KOPT-K1 (cell line): ENCODE results near the gene KNG1.

ENCODE experiments used
- H3K27ac ChIP-seq: fragments of 200-600 bp; sonication (generic); 2 replicates; pipeline ENCODE4 v1.5.1; 2016; ENCODE audit warnings: antibody characterized with exemption, mild to moderate bottlenecking, low read depth, low read length; ENCODE audit not compliant: poor library complexity, severe bottlenecking
- H3K36me3 ChIP-seq: fragments of 200-600 bp; sonication (generic); 2 replicates; pipeline ENCODE4 v1.5.1; 2017; ENCODE audit warnings: antibody characterized with exemption, mild to moderate bottlenecking, low read length, moderate library complexity; ENCODE audit not compliant: insufficient read depth
- H3K9me3 ChIP-seq: fragments of 200-600 bp; sonication (generic); 2 replicates; pipeline ENCODE4 v1.5.1; 2017; ENCODE audit warnings: antibody characterized with exemption, low read length, mild to moderate bottlenecking; ENCODE audit not compliant: insufficient read depth, poor library complexity, severe bottlenecking

KNG1 gene

DNA sequence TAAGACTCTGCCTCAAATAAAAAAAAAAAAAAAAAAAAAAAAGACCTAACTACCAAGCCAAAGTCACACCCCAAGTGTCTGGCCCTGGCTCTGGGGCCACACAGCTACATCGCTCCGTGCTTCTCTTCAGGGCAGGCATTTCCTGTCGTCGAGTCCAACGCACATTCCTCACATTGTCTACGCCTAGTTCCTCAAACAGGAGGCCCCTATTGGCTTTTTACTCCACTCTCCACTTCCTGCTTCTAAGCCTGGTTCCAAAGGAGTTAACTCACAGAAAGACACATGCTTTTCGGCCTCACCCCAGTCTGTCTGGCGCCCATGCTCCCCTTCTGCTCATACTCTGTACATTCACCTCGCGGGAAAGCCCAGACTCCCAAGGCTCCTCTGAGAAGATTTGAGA, 28.8 kb downstream of the KNG1 start:
- Histone ChIP-seq H3K9me3 (no peaks in the 10 kb centered on the region), H3K27ac (no peak overlapping the region), H3K36me3 (no peaks in the 10 kb centered on the region)

DNA sequence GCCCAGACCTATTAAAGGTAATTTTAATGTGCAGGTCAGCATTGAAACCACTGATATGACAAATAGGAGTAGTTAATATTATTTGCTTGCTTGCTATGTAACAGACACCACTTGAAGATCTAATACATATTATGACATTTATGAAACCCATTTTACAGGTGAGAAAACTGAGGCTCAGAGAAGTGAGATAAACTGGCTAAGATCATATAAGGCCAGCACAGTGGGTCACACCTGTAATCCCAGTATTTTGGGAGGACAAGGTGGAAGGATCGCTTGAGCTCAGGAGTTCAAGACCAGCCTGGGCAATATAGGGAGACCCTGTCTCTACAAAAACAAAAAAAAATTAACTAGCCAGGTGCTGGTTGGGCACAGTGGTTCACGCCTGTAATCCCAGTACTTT, 33.2 kb downstream of the KNG1 start:
- H3K36me3 ChIP-seq = no peaks in the 10 kb centered on the region
- H3K27ac ChIP-seq = no peak overlapping the region
- no peaks in the 10 kb centered on the region for H3K9me3 ChIP-seq

DNA sequence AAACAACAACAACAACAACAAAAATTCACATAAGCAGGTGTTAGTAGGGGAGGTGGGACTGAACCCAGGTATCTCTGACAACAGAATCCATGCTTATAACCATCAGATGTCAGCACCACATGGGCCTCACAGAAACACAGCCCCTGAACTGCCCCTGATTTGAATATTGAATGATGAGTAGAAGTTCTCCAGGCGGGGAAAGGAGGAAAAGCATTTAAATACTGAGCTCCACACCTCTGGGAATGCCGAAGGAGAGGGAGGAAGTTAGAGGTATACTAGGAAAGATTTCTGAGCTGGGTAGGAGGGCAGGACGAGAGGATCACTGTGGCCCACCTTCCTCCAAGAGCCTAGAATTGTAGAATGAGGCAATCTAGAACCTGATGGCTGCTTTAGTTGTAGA, 34.3 kb downstream of the KNG1 start:
- Histone ChIP-seq H3K27ac (no peak overlapping the region), H3K36me3 (no peaks in the 10 kb centered on the region), H3K9me3 (no peaks in the 10 kb centered on the region)

DNA sequence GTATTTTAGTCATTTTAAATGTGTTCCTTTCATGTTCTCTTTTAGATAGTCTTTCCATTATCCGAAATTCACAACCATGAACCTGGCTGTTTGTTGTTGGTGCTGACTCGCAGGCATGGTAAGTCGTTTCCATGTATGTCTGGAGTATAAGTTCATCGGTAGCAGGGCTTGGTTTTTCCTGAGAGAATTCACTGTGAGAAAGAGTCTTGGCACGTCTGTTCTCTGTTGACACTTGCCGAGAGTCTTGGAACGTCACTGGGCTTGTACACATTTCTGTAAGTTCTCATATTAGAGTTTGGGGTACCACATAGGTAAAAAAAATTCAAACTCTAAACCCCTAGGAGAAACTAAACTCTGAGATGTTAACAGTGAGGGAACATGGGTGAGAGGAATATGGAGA, 36.8 kb downstream of the KNG1 start:
- no peaks in the 10 kb centered on the region for H3K36me3 ChIP-seq
- no peaks in the 10 kb centered on the region for H3K9me3 ChIP-seq
- no peak overlapping the region for H3K27ac ChIP-seq

DNA sequence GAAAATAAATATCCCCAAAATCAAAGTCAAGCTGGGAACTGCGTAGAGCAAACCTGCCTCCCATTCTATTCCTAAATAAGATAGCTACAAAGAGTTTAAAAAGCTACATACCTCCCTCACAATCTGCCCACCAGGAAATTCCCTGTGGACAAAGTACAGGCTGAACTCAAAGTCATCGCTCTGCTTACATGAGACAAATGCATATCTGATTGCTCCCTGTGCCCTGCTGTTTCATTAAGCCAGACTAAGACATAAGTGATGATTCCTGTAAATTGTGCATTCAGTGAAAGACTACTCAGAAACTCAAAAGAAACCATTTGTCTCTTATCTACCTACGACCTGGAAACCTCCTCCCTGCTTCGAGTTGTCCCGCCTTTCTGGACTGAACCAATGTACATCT, 37.7 kb downstream of the KNG1 start:
- Histone ChIP-seq H3K27ac (no peak overlapping the region), H3K36me3 (no peaks in the 10 kb centered on the region), H3K9me3 (no peaks in the 10 kb centered on the region)

DNA sequence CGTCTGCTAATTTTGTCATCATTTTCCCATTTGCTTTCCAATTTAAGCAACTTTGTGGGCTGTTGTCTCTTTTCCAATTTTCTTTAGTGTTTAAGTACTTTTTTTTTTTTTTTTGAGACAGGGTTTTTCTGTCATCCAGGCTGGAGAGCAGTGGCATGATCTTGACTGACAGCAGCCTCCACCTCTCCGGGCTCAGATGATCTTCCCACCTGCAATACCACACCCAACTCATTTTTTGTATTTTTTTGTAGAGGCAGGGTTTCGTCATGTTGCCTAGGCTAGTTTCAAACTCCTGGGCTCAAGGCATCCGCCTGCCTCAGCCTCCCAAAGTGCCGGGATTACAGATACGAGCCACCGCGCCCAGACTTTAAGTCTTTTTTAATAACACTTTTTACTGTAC, 40.1 kb downstream of the KNG1 start:
- Histone ChIP-seq H3K27ac (no peak overlapping the region), H3K9me3 (no peaks in the 10 kb centered on the region), H3K36me3 (no peaks in the 10 kb centered on the region)

DNA sequence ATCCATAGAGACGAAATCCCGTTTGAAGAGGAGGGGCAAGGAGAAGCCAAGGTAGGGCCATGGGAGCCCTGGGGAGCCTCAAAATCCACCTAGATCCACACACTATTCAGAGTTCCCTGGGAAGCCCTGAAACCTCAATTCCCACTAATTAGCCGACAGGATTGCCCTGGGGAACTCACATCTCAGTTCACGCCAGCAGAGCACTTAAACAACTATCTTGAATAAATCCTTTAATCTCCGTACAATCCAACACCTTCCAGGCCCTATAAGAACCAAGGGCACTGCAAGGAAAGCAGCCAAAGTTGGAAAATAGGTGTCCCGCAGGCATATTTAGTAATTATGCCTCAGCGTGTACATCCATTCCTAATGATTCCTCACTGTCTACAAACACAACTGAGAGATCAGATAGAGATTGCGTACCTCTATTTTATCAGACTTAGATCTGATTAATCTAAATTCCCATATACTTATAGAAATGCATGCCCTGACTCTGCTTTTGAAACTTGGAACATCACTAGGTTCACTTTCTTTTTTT, 40.6 kb downstream of the KNG1 start:
- Histone ChIP-seq H3K27ac (no peak overlapping the region), H3K9me3 (no peaks in the 10 kb centered on the region)

DNA sequence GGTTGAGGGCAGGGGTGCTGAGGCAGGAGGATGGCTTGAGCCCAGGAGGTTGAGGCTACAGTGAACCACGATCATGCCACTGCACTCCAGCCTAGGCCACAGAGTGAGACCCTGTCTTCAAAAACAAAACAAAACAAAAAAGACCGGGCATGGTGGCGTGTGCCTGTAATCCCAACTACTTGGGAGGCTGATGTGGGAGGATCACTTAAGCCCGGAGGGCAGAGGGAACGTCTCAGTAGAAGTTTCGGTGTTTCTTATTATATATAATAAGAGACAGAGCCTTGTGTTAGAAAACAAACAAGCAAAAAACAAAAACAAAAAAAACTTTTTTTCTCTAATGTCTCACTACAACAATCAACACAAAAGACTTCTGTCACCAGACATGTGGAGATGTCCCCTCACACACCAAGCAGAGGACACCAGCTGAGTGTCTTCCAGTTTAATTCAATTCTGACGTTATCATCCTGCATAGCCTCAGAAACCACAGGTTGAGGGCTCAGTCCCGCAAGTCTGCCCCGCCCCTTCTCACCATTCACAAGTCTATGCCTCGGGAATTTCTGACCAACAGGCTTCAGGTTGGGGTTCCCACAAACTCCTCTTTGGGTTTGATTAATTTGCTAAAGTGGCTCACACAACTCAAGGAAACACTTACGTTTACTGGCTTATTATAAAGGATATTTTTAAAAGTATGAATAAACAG, 42.2 kb downstream of the KNG1 start:
- Histone ChIP-seq H3K9me3 (no peaks in the 10 kb centered on the region), H3K27ac (no peak overlapping the region), H3K36me3 (no peaks in the 10 kb centered on the region)

More for the DNA sequence above, 40.6 kb downstream of the KNG1 start:
- H3K36me3 ChIP-seq = no peaks in the 10 kb centered on the region

DNA sequence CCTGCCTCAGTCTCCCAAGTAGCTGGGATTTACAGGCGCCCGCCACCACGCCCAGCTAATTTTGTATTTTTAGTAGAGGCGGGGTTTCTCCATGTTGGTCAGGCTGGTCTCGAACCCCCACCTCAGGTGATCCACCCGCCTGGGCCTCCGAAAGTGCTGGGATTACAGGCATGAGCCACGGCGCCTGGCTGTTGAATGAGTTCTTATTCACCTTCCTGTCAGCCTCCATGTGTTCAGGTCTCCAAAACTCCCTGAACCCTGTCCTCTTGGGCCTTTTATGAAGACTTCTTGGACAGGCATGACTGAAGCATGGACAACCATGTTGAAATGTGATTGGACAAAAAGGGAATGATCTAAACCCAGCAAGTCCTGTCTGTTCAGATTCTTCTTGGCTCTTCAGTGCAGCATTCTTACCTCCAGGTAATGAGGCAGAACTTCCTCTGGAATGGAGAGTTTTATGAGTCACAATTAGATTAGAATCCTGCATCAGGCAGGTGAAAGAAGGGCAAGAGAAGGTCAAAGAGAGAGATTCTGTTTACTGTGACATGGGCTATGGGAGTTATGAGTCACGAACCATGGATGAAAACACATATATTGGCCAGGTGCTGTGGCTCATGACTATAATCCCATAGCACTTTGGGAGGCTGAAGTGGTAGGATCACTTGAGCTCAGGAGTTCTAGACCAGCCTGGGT, 43.1 kb downstream of the KNG1 start:
- Histone ChIP-seq H3K27ac (no peak overlapping the region), H3K9me3 (no peaks in the 10 kb centered on the region), H3K36me3 (no peaks in the 10 kb centered on the region)

DNA sequence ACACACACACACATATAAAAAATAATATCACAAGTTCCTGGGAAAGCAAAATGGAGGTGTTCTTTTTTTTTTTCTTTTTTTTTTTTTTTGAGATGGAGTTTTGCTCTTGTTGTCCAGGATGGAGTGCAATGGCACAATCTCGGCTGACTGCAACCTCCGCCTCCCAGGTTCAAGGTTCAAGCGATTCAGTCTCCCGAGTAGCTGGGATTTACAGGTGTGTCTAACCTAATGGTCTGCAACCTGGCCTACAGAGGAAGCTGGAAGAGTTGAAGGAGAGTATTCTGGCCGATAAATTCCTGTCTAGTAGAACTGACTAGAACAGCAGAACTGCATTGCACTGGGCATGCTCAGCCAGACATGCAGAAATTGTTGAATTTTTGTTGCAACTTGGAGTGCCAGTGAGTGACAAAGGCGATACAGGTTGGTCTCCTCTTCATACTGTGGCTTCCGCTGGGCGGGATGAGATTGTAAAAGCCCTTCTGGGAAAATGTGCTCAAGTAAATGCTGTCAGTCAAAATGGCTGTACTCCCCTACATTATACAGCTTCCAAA, 43.8 kb downstream of the KNG1 start:
- no peaks in the 10 kb centered on the region for H3K9me3 ChIP-seq
- no peaks in the 10 kb centered on the region for H3K36me3 ChIP-seq
- no peak overlapping the region for H3K27ac ChIP-seq

DNA sequence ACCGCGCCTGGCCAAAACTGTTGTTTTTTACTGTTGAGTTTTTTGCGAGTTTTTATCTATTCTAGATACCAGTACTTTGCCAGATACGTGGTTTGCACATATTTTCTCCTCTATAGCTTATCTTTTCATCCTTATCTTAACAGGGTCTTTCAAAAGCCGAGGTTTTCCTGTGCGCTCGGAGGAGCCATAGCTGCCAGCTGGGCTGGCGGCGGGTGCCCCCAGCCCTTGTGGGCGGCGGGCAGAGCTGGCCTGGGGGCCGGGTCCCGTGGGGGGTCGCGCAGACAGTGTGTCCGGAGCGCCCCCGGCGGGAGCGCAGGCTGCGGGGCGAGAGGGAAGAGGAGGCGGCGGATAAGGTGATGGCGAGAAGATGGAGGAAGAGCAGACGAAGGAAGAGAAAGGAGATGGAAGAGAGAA, 55.1 kb downstream of the KNG1 start:
- no peaks in the 10 kb centered on the region for H3K36me3 ChIP-seq
- no peaks in the 10 kb centered on the region for H3K9me3 ChIP-seq
- peak overlapping the region; percentile 49 for H3K27ac ChIP-seq

DNA sequence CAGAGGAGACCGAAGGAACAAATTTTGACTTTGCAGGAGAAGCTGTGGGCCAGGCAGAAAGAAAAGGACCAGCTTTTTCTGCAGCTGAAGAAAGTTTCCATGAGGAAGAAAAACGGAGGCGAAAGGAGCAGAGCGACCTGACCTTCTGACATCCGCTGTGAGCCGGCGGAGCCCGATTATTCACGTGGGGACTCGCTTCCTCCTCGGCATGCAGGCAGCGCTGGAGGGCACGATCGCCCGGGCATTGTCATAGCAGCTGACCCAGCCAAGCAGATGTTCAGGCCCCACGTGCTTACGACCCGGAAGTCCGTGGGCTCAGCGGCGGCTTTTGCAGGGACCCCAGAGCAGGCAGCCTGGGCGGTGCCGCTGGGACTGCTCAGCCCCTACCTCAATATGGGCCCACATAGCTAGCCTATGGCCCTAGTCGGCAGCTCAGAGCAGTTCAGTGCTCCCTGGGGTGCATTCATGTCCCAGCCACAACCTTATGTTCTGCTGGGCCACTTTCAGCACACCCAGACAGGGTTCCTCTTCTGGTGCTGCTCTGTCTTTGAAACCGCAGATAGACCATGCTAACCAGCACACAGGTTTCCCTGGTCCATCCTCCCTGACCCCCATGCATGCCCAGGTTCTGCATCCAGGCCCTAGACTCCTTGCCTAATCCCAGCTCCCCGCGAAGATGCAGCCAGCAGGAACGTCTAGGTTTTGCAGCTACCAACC, 55.7 kb downstream of the KNG1 start:
- Histone ChIP-seq H3K27ac (peak overlapping the region; percentile 49), H3K36me3 (no peaks in the 10 kb centered on the region), H3K9me3 (no peaks in the 10 kb centered on the region)

DNA sequence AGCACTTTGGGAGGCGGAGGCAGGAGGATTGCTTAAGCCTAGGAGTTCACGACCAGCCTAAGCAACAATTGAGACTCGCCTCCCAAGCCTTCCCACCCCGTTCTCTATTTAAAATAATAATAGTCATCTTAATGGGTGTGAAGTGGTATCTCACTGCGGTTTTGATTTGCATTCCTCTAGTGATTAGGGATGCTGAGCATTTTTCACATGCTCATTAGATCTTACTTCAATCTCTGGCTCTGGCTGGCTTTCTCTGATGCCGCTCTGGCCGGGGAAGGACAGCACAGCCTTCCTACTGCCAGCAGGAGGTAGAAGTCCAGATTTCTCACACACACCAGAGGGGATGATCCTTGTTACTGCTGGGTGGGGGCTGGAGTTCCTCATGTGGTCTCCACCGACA, 58.8 kb downstream of the KNG1 start:
- H3K9me3 ChIP-seq = no peaks in the 10 kb centered on the region
- no peak overlapping the region for H3K27ac ChIP-seq
- H3K36me3 ChIP-seq = no peaks in the 10 kb centered on the region

DNA sequence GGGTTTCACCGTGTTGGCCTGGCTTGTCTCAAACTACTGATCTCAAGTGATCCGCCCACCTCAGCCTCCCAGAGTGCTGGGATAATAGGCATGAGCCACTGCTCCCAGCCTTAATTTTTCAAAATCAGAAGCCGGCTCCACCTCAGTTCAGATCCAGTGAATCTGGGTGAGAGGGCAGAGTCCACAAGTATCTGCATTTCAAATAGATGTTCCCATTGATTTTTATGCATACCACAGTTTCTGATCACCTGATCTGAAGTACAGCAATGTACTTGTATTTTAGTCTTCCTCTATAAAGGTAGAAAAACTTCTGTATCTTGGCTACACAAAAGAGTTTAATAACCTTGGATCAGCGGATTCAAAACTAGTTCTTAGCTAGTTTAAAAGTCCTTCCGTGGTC, 62.0 kb downstream of the KNG1 start:
- H3K27ac ChIP-seq = no peak overlapping the region
- no peaks in the 10 kb centered on the region for H3K9me3 ChIP-seq
- H3K36me3 ChIP-seq = peaks cover 6% of the 10 kb centered on the region

DNA sequence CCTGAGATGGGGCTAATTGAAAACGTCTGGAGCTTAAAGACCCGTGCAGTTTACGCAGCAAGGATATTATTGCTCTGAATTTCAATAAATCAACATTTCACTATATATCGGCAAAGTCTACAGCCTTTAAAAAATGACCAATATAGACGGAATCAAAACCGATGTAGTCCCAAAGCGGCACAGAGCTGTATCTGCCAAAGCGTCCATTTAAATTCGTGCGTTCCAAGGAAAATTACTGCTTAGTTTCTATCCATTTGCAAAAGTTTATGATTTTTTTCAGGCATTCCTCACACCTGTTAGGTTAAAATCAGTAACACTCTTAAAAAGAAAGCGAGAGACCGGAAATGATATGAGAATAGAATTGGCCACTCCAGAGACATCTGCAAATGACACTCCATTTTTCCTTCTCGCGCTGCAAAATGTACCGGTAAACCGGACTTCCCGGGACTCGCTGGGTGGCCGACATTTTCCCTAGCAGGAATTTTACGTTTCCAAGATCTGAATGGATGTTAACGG, 65.4 kb downstream of the KNG1 start:
- peak overlapping the region; percentile 97 for H3K27ac ChIP-seq

More for the DNA sequence above, 65.4 kb downstream of the KNG1 start:
- H3K36me3 ChIP-seq = peaks cover 40% of the 10 kb centered on the region
- no peaks in the 10 kb centered on the region for H3K9me3 ChIP-seq
